GM12878 (cell line): ENCODE results near the gene TERB1. TPM values are rescaled to one million over a fixed set of nuclear protein-coding genes. Genes with fewer than 3 reads are reported as not detected.

Source experiments
- ATAC-seq: fragments of 200-7000 bp; cut with Tn5 transposase; 3 replicates; pipeline ENCODE4 v1.9.1; 2020; ENCODE audit warnings: mild to moderate bottlenecking, moderate library complexity
- BruUV-seq: library from RNA; stranded (reverse); fragments of 400-500 nt; replicated peaks from 2 replicates; lab custom pipeline; 2021; lab: Mats Ljungman, UMichigan
- CTCF ChIA-PET: fragments of 300-600 bp; sonication (Branson Sonifier 250); formaldehyde crosslinking; extraction: SDS; loops from one replicate; lab custom pipeline; 2021; ENCODE audit warnings: inconsistent platforms; lab: Yijun Ruan, JAX
- POLR2A ChIA-PET: fragments of 350-600 bp; formaldehyde crosslinking; extraction: SDS; loops from one replicate; lab custom pipeline; 2021; ENCODE audit warnings: inconsistent platforms; lab: Charles Lee
- RAD21 ChIA-PET: fragments of 300-600 bp; sonication (Branson Sonifier 250); formaldehyde crosslinking; loops from one replicate; lab custom pipeline; 2023; ENCODE audit warnings: antibody characterized with exemption; ENCODE audit not compliant: unreplicated experiment; lab: Charles Lee
- SMC1A ChIA-PET: fragments of 300-600 bp; sonication (Branson Sonifier 250); formaldehyde crosslinking; loops from one replicate; lab custom pipeline; 2023; ENCODE audit not compliant: unreplicated experiment, uncharacterized antibody; lab: Charles Lee
- DNase-seq: peaks from one replicate; pipeline ENCODE4 v3.0.0-alpha.2; 2011; ENCODE audit warnings: low read depth, low spot score
- FAIRE-seq: peaks from 3 replicates; lab custom pipeline; 2011; peaks lifted over from hg19 to GRCh38; lab: Jason Lieb, UNC
- H2AFZ ChIP-seq: 2 replicates; pipeline ENCODE4 v1.6.0; 2011; ENCODE audit warnings: low read depth, low read length, control low read depth; ENCODE audit not compliant: control insufficient read depth
- H3K27ac ChIP-seq: 2 replicates; pipeline ENCODE4 v1.5.1; 2011; ENCODE audit warnings: control low read depth; ENCODE audit not compliant: control insufficient read depth, insufficient read depth
- H3K27me3 ChIP-seq, 2 experiments: replicated peaks in 1 of 2; 2 replicates each; pipeline versions ENCODE4 v1.6.0 to v1.6.1; 2011; ENCODE audit warnings: low read length in 1 of 2; ENCODE audit not compliant: control insufficient read depth in 2 of 2, insufficient read depth in 2 of 2
- H3K36me3 ChIP-seq, 2 experiments: 2 replicates each; pipeline ENCODE4 v1.5.1; 2011; ENCODE audit warnings: low read length in 1 of 2; ENCODE audit not compliant: control insufficient read depth in 2 of 2, insufficient read depth in 2 of 2
- H3K4me1 ChIP-seq: 2 replicates; pipeline ENCODE4 v1.6.1; 2011; ENCODE audit warnings: mild to moderate bottlenecking, low read length, moderate library complexity, mixed read lengths; ENCODE audit not compliant: control insufficient read depth, insufficient read depth
- H3K4me2 ChIP-seq: 2 replicates; pipeline ENCODE4 v1.6.0; 2011; ENCODE audit warnings: control low read depth; ENCODE audit not compliant: control insufficient read depth, insufficient read depth
- H3K4me3 ChIP-seq: fragments of 200-600 bp; sonication (generic); 2 replicates; pipeline ENCODE4 v1.5.1; 2016
- H3K79me2 ChIP-seq: 2 replicates; pipeline ENCODE4 v1.6.0; 2011; ENCODE audit warnings: low read length; ENCODE audit not compliant: control insufficient read depth, insufficient read depth
- H3K9ac ChIP-seq: 2 replicates; pipeline ENCODE4 v1.8.0; 2011; ENCODE audit warnings: low read length, control low read depth, mixed read lengths; ENCODE audit not compliant: control insufficient read depth, insufficient read depth
- H3K9me3 ChIP-seq: replicated peaks from 3 replicates; pipeline ENCODE4 v1.5.1; 2011; ENCODE audit warnings: mild to moderate bottlenecking, low read length; ENCODE audit not compliant: control insufficient read depth, insufficient read depth
- H4K20me1 ChIP-seq: 2 replicates; pipeline ENCODE4 v1.6.0; 2011; ENCODE audit not compliant: control insufficient read depth, insufficient read depth
- CEBPB ChIP-seq, 2 experiments: fragments of 150-350 bp in 1 of 2; IDR thresholded peaks; 2 replicates each; pipeline ENCODE4 v1.6.1; 2012 to 2014; ENCODE audit warnings: low read depth in 2 of 2, low read length in 2 of 2, borderline replicate concordance in 1 of 2, inconsistent platforms in 1 of 2
- HSF1 ChIP-seq: fragments of 150-350 bp; IDR thresholded peaks from 2 replicates; pipeline ENCODE4 v1.6.1; 2014; ENCODE audit warnings: mild to moderate bottlenecking, low read depth, low read length
- MTA3 ChIP-seq: IDR thresholded peaks from 2 replicates; pipeline ENCODE4 v1.6.1; 2012; ENCODE audit warnings: low read length, inconsistent platforms, borderline replicate concordance
- PRDM15 ChIP-seq: fragments of 450-650 bp; formaldehyde crosslinking; IDR thresholded peaks from 2 replicates; pipeline ENCODE4 v1.4.0; 2020; ENCODE audit warnings: mild to moderate bottlenecking, moderate library complexity
- SPI1 ChIP-seq: IDR thresholded peaks from 2 replicates; pipeline ENCODE4 v1.6.1; 2011; ENCODE audit warnings: low read depth, mild to moderate bottlenecking, low read length, moderate library complexity, borderline replicate concordance; ENCODE audit not compliant: insufficient read depth
- WGBS: methylation state at CpG from one replicate; pipeline ENCODE4 v1.1.6; 2016; ENCODE audit warnings: low lambda C conversion rate; ENCODE audit not compliant: insufficient replicate concordance, insufficient coverage; ENCODE audit errors: missing lambda C conversion rate; 5-methylcytosine and 5-hydroxymethylcytosine counted together
- in situ Hi-C: fragments of 300-500 bp; cut with MboI; formaldehyde crosslinking; loops from 9 replicates; pipeline ENCODE4 v1.14.3; 2018; ENCODE audit warnings: mixed read lengths
- intact Hi-C: fragments of 100-400 bp; cut with micrococcal nuclease; formaldehyde crosslinking; loops from one replicate; pipeline ENCODE4 v1.14.2; 2022; ENCODE audit not compliant: unreplicated experiment
- polyA plus RNA-seq, 11 experiments: library from polyadenylated mRNA; depleted of rRNA in 4 of 11; unstranded in 6 of 11; stranded (reverse) in 5 of 11; fragments of >200 nt; fragmentation: Nextera tagmentation in 4 of 11; fragmentation: Illumina TruSeq in 1 of 11; extraction: Ambion mirVana in 4 of 11; extraction: Trizol in 1 of 11; gene quantifications; 1 replicate in 1 of 11; 2 replicates in 10 of 11; pipeline versions ENCODE4 v1.2.1 to v1.2.3, GENCODE V29; 2011 to 2016; ENCODE audit warnings: inconsistent platforms in 2 of 11, missing spikeins in 2 of 11, low read depth in 1 of 11
- total RNA-seq, 4 experiments: library from RNA; depleted of rRNA in 3 of 4; stranded (reverse); fragments of >200 nt in 3 of 4; fragmentation: Illumina TruSeq in 1 of 4; extraction: Trizol in 1 of 4; gene quantifications; 2 replicates each; pipeline versions ENCODE4 v1.2.1 to v1.2.3, GENCODE V29; 2013 to 2021

TERB1 gene
- total and polyA plus RNA-seq, 10 of the 15 experiments (the other 5 are each of a cell fraction or from before 2014, with no cell fraction given): 0.03 to 0.10 (median 0.06) TPM; not detected in 7

DNA sequence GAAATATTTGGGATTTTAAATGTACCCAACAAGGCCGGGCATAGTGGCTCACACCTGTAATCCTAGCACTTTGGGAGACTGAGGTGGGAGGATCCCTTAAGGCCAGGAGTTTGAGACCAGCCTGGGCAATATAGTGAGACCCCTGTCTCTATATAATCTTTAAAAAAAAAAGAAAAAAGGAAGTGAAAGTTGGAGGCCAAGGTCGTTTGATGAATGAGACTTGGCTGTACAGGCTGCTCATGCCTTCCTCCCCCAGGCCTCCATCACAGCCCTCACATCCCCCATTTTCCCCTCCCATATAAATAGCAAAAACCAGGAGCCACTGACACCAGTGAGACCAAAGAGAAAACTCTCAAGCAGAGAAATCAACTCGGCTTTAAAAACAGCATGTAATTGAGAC, 39.5 kb upstream of the TERB1 start:
- RAD21 ChIA-PET: no interaction called here
- Histone ChIP-seq H3K9me3 (no peaks in the 10 kb centered on the region), H3K27ac (no peak overlapping the region), H3K27me3 (peaks cover 0 to 8% of the 10 kb centered on the region in 2 experiments; a peak in 3 of 4 replicates), H3K36me3 (no peaks in the 10 kb centered on the region), H3K4me1 (no peaks in the 10 kb centered on the region), H3K79me2 (no peaks in the 10 kb centered on the region), H3K4me2 (no peak overlapping the region), H3K9ac (no peak overlapping the region), H3K4me3 (no peak overlapping the region), H4K20me1 (no peaks in the 10 kb centered on the region), H2AFZ (no peak overlapping the region)
- BruUV-seq: no TSS peak
- in situ Hi-C loops: no loop called here
- ATAC-seq (peak; percentile 36; the same call in 1 of the 3 replicates), DNase-seq (no peak), FAIRE-seq (no peak)
- intact Hi-C loops: no loop called here
- POLR2A ChIA-PET: no interaction called here
- SMC1A ChIA-PET: no interaction called here
- WGBS: 12% methylated on average over 3 of the region's 3 CpGs
- TF ChIP-seq SPI1 (peak; percentile 58; the same call in 1 of the 2 replicates), MTA3 (no peak)
- CTCF ChIA-PET: interaction anchor here (1.5 to 3.2 kb wide), 2 partner anchors 10 to 27 kb away, joined by 6 to 26 read pairs; partner anchors contain the start of gene NAE1

- FAIRE-seq (no peak), ATAC-seq (no peak)
- no peak overlapping the region for H3K4me2 ChIP-seq
- H3K36me3 ChIP-seq: no peaks in the 10 kb centered on the region
- CTCF ChIA-PET: interaction anchor here (0.6 to 2.0 kb wide), 3 partner anchors 11 to 712 kb away, joined by 3 to 4 read pairs (median 3); no protein-coding TSS in a partner anchor
- SMC1A ChIA-PET: interaction anchor here (1.2 to 1.5 kb wide), 3 partner anchors 16 to 33 kb away, joined by 3 to 5 read pairs (median 4); no protein-coding TSS in a partner anchor
- H3K9me3 ChIP-seq: no peaks in the 10 kb centered on the region
- POLR2A ChIA-PET: interaction anchor here (0.6 kb wide), 1 partner anchor 94 kb away, joined by 3 read pairs; no protein-coding TSS in a partner anchor
- H3K79me2 ChIP-seq: peaks cover 10% of the 10 kb centered on the region
- no peaks in the 10 kb centered on the region for H3K27me3 ChIP-seq
- no peak overlapping the region for H3K27ac ChIP-seq
- H3K4me3 ChIP-seq: no peak overlapping the region
- H2AFZ ChIP-seq: no peak overlapping the region
- no peak overlapping the region for H3K9ac ChIP-seq
- 29% methylated on average over 5 of the region's 5 CpGs for WGBS
- TF ChIP-seq PRDM15 (no peak), HSF1 (no peak), CEBPB (IDR thresholded peaks at IDR 0.05; ENCODE audit: borderline replicate concordance in 1 of 2, low read depth in 2 of 2, low read length in 2 of 2) (no peak)
- TF ChIP-seq, all 136 proteins: peak for 0
- in situ Hi-C loops: no loop called here
- no TSS peak for BruUV-seq
- RAD21 ChIA-PET: no interaction called here
- Histone ChIP-seq H4K20me1 (no peaks in the 10 kb centered on the region), H3K4me1 (no peaks in the 10 kb centered on the region)
- intact Hi-C loops: no loop called here
- DNase-seq: no peak
Measured at GRCh38 chr16:66834746-66835145, 33.4 kb upstream of the TERB1 start.
